ENCODE data around the gene LRRC37A3. TPM values are rescaled to one million over a fixed set of nuclear protein-coding genes. Genes with fewer than 3 reads are reported as not detected.

The LRRC37A3 gene
- total RNA-seq, 1 experiment from 2014 or later, result 9.6 TPM

Other genes starting within 250 kb of the LRRC37A3 start
- gene GNA13, start 137.3 kb upstream of the LRRC37A3 start, total RNA-seq (2014; rRNA removed; shearing (Covaris generic); ENCODE audit: low replicate concordance), result 55.0 and 83.1 TPM in 2 replicates
- 38.8 and 46.4 TPM in 2 replicates for gene RGS9, start 217.9 kb upstream of the LRRC37A3 start, total RNA-seq (2014; rRNA removed; shearing (Covaris generic); ENCODE audit: low replicate concordance)